Bone marrow (tissue), 2 donors: ENCODE data around the gene CACNB4.

ENCODE experiments used
- DNase-seq, 2 donors: peaks; one replicate each; lab custom pipeline; 2025; lab: John Stamatoyannopoulos, UW

CACNB4 gene

DNA sequence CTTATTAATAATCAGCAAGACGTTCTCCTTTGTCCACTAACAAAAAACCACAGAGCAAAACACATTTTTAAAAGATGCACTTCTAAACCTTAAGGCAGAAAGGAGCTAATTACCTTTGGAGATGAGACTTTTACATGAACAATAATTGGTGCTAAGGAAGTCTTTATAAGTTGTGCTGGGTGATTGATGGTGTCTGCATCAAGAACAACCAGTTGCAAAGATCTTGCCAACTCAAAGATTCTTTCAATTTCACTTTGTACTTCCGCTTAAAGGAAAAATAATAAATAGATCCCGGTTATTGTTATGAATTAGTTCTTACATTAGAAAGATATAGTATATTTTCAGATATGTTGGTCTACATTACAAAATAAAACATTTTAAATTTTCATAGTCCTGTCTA lies 243.7 kb downstream of the CACNB4 start:
- no peak for DNase-seq

DNA sequence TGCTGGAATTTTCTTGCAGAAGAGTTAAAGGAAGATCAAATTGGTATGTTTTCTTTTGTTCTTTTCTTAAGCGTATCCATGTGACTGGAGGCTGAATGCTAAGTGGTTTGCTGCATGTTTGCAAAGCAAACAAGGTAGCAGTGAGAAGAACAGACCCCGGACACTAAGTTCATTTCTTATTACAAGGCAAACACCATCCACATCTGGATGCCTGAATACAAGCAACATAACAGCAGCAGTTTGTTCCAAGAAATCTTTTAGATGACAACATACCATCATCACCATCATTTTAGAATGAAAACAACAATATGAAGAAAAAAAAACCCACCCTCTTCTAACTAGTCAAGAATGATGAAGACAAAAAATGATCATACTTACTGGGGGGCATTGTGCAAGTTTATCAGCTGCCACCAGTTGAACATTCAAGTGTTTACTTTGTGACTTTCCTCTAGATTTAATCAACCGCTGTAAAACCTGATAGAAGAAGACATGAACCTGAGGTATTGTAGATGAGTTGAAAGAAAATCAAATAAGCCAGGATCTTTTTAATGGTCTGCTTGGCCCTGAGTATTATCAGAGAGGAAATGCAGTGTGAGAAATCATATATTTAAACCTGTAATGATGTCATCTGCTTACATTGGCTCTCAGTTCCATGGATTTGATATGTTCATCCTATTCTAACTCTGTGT lies 245.6 kb downstream of the CACNB4 start:
- DNase-seq: no peak

DNA sequence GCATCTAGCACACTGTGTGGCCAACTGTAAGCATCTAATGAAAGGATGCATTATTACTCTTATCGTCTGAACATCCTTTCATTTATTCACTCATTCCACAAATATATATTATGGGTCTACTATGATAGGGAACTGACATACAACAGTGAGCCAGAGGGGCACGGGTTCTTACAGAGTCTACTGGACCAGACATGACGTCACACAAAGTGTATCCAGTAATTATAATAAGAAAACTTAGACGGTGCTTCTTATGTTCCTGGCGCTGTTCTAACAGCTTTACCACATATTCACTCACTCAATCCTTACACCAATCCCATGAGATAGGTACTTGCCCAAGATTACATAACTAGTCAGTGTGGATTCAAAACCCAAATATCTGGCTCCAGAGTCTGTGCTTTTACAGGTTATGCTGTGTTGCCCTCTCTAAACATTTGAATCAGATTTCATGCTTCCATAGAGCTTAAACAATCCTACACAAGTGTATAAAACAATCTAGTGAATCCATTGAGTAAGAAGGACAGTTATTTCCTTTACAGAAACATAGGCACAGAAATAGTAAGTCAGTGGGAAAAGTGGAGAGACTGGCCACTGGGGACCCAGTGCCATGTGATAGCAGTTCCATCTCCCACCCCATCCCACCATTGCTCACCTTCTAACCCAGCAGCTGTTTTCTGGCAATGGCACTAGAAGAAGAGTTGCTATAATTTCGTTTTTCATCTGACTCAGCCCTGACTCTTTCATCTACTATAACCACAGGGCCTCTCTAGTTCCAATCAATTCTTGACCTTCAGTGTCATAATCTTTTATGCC lies 246.4 kb downstream of the CACNB4 start:
- no peak for DNase-seq

DNA sequence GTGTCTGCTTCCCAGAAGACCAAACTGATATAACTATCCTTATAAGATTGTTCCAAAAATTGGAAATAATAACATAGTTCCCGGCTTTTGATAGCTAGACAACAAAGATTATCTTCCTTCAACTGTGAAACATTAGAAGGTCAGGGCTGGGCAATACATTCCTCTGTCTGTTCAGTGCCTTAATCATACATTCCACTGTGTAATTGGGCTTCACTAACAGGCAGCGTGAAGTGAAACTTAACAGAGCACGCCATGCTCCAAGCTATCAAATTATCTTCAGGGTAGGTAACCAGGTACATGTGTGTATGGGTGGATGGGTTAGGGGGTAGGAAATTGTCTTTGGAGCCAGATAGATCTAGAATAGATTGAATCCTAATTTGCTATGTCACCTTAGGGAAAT lies 247.1 kb downstream of the CACNB4 start:
- no peak for DNase-seq

DNA sequence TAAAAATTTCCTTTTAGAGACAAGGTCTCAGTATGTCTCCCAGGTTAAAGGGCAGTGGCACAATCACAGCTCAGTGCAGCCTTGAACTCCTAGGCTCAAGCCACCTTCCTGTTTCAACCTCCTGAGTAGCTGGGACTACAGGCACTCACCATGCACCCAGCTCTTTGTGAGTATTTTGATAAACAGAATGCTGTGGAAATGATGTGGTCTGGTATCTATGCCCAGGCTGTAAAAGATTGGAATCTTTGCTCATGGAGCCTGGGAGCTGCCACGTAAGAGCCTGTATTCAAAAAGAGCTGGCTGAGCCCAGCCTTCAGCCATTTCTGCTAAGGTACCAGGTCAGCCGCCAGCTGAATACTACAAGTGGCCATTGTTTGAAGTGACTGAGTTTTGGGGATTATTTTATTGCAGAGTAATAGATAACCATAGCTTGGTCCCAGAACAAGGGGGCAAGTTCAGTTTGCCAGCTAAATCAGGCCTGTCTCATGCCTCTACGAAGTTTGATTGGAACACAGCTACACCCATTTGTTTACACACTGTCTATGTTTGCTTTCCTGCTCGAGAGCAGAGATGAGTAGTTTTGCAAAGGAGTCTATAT lies 249.3 kb downstream of the CACNB4 start:
- DNase-seq: no peak

DNA sequence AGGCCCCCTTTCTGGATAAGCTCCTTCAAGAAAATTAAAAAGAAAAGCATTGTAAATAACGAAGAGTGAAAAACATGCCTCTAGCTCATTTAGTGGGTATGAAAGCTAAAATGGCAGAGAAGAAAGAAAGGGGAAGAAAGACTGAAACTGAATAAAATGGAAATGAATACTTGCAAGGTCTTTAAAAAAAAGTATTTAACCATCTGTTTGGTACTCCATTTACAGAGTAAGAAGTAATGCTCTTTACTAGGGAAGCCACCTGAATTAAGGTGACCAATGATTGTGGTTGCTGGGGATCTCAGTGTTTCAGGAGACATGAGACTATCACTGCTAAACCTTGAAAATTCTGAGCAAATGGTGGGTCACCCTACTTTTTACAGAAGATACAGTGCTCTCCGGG lies 253.0 kb downstream of the CACNB4 start:
- DNase-seq: no peak

DNA sequence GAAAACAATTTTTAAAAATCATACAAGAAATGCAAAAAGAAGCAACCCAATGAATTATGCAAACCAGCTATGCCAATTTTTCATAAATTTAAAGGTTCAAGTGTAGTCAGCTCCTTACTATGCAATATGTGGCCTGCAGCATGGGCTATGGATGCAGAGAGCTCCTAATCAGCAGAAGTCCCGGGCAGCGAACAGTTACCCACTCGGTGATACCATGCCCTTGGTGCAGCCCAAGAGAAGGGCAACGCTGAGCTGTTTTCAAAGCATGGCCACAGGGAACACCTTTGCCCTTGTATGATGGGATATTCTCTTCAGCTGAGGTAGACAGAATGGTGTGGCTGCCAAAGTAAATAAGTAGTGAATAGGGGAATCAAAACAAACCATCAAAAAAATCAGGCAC lies 253.4 kb downstream of the CACNB4 start:
- no peak for DNase-seq

DNA sequence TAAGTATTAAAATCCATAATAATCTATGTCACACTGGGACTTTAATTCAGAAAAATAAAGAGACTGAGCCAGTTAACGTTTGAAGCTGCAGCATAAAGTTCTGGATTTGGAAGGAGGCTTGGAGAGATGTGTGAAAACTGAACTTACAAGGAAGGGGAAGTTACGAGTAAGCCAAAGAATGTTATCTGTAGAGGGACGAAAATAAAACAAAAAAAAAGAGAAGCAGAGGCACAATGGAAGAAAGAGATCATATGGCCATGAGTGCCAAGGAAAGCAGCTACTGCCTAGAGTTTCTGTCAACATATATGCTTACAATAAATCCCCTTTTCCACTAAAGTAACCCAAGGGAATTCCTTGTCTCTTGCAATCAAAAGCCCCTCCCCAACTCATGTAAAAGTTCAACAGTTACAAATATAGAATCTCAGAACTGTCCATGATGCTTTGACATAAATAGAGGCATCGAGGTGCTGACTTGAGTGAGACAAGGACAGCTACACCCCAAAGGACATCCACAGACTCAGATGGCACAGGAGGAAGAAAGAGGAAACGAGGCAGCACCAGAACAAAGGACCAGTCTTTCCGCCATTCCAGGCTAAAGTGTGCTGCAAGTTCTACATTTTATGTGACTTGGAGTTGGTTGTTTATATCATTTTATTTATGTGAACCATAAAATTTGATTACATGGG lies 254.5 kb downstream of the CACNB4 start:
- no peak for DNase-seq

DNA sequence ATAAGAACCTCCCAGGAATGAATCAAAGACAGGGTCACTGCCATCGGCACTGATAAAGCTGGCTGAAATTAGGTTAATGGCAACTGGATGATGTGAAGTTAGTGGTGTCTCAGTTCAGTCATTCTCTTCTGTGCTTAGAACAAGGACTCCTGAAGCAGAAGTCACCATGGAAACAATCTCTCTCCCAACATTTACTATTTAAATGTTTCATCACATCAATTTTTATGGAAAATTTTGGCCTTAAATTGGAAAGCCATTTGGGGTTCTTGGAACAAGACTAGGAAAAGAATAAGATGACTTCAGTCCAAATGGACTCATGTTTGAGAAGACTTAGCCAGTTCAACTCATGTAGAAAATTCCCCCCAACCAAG lies 255.2 kb downstream of the CACNB4 start:
- DNase-seq: no peak

DNA sequence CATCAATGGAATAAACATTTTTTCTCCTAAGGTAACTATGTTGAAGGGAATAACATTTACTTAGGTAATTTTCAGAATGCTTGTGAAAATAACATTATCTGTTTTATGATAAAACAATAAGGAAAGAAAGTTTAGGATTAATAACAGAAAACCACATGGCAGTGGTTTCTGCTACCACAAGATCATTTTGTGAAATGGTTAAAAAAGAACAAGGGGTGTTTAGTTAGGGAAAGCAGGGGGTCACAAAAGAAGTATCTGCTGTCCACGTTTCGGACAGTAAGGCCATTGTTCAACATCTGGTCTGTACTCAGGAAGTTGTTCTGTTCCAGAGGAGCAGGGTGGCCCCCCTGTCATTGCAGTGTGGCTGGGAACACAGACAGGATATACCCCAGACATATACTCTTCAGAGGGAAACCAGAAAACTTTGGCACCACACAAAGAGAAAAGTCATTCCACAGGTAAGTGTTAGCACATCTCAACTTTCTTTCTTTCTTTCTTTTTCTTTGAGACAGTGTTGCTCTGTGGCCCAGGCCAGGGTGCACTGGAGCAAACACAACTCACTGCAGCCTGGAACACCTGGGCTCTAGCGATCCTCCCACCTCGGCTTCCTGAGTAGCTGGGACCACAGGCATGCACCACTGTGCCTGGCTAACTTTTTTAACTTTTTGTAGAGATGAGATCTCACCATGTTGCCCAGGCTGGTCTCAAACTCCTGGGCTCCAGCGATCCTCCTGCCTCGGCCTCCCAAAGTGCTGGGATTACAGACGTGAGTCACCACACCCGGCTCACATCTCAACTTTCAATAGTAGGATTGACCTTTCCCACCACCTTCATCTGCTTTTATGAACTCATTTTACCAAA lies 255.8 kb downstream of the CACNB4 start:
- DNase-seq: no peak

DNA sequence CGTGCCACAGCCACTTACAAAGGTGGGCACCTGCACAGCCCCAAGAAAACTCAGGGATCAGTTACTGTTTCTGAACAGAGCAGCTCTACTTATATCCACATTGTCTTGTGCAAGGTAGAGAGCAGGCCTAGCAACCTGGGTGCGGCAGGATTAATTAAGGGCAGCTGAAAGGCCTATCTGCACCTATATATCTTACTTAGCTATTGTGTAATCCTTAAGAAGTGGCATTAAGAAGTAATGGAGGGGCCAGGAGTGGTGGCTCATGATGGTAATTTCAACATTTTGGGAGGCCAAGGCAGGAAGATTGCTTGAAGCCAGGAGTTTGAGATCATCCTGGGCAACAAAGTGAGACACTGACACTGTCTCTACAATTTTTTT lies 257.8 kb downstream of the CACNB4 start:
- no peak for DNase-seq

DNA sequence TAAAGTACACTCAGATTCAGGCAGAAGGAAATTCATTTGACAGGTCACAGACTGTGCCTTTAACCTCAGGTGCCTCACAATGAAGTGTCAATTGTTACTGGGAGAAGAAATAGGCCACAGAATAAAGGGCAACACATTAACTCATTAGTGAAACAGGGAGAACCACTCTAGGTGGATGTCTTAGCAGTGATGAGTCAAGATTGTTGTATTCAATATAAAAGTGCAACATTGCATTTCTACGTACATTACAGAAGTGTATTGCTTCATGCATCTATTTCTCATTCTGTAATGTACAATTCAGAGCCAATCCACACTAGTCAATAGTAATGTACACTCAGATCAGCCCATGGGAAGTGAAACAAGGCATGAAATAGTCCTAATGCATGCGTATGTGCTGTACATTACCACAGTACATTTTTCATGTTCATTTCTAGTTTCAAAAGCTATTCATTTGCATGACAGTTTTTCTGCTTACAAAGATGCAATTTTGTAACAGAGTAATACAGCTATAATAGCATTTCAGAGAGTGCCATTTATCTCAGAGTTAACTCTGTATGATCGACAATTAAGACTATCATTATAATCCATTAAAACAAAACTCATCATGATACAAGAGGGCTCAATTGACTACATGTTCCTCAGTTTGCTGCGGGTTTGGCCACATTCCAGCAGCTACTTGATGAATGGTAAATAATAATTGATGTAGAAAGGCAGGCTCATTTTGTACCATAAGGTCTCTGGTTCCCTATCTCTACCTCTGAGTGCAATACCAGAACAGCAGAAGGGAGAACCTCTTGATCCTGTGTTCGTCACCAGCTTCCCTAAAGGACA lies 258.4 kb downstream of the CACNB4 start:
- no peak for DNase-seq

DNA sequence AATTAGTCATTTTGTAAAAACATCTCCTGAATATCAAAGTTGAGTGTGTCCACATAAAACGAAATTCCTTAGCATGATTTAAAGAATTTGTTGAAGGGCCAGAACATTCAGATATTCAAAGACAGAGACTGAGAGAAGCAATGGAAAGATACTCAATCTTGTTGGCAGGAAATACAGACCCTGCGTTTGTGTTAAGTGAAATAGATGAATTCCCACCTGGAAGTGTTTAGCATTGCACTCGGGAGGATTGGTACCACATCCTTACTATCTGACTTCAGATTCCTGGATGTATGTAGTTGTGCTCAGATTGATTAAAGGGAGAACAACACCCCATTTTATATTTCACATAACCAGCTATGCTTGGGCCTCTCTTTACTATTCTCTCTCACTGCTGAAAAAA lies 260.9 kb downstream of the CACNB4 start:
- no peak for DNase-seq

DNA sequence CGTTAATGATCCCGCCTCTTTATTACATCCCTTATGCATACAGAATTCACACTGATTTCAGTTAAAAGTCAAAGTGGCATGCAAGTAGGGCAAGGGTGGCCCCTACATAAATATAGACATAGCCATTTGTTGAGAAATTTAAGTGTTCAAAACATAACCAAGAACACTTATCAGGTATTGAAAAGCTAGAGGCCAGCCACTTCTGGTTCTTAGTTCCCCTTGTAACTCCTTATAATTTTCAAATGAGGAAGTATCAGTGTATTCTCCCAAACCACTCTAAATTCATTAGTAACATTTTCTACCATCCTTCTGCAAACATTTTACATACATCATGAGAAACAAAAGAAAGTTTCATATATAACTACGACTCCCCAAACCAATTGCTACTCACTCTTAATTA lies 264.9 kb downstream of the CACNB4 start:
- DNase-seq: peak in 1 of 2 donors; percentile 39

DNA sequence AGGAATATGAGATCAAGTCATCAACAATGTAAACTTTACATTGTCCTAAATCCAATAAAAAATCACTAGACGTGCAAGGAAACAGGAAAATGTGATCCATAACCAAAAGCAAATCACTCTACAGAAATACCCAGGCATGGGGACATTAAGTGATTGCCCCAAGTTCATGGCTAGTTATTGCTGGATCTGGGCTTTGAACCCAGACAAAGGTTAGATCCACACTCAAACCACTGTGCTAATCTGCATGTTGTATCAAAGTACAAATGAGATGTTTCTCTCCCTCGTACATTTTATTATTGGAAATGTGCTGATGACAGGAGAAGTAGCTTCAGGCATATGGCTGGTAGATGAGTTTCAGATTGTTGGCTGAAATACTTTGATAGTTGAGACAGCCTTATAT lies 267.9 kb downstream of the CACNB4 start:
- DNase-seq: no peak

DNA sequence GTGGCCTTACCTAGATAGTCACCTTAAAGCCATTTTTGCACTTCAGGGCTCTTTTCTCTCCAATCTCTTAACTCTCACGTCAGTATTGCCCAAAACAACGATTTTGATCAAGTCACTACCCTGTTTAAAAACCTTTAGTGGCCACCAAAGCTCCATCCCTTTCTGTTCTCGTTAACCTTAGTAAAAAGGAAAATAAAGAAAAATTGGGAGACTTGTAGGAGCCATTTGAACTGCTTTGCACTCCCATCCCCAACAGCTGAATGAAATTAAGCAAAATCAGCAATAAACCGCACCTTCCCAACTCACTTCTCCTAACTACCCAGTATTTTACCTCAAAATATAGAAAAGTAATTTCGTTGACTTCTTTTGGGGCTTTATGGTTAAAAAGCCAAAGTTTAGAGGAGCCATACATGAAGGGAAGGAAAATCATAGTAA lies 269.9 kb downstream of the CACNB4 start:
- DNase-seq: no peak

DNA sequence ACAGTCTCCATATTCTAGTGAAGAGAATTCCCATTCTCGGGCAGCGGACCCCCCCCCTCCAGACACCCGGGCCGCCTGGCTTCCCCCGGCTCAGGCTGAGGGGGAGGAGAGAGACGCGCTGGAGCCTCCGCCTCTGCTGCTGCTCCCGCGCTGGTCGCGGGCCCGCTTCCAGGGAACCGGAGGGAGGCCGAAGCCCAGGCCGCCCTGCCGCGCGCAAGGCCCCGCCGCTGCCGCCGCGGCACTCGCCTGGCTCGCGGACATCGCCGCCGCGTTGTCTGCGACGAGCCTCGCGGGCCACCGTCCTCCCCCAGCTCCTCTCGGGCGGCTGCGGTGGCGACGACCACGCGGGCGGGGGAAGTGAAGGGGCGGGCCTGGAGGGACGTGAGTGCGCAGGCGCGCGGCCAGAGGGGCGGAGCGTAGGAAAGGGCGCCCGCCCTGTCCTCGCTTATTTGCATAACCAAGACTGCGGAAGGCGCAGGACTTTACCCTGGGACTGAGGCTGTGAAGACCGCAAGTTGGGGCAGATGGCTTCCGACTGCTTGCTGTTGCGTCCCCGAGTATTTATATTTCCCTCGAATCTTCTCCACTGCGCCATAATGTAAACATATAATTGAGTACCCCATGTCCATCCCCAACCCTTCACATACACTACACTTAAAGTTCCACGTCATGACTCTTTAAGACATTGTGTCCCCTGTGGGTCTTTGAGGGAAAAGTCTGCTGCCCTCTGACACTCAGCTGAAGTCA lies 270.5 kb downstream of the CACNB4 start, which contains the start of gene ARL5A:
ARL5A (minus strand) TSS at position 279 of the 747 bp plus-strand sequence; CDS start at position 34, 245 bp downstream.
- DNase-seq: peak; percentile 83 to 96

DNA sequence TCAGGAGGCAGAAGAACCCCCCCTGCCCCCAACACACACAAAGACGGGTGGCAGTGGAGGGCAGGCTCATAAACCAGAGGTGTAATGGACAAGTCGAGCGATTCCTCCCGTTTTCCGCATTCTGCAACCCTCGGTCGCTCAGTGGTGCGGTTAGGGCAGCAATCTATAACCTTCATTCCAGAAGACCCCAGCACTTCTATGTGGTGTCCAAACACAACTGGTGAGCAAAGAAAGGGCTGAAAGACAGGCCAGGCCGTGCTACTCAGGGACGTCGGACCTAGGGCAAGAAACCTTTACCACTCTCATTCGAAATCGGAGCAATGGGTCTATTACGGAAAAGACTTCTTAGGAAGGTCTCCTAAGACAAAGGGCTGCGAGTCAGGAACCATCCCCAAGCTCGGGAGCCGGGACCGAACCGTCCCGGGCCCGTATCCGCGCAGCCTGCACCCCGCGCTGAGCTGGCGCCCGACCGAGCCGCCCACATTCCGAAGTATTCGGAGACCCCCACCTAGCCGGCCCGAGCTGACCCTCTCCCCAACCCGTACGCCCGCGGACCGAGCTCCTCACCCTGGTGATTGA lies 271.2 kb downstream of the CACNB4 start:
- no peak for DNase-seq

DNA sequence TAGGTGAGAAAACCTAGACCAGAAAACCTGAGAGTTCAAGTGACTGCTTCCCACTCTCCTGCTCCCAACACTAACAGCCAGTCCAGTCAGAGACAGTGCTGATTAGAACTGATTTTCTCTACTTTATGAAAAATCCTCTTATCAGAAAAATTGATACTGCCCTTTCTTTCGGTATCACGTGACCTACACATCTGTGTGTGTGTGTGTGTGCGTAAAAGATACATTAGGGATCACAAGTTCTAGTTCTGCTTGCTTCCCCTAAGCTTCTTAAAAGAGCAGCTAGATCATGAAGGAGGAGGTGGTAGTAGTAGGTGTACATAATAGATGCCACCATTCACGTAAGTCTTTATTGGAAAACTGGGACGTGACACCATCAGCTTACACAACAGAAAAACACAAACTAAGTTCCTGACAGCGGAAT lies 272.1 kb downstream of the CACNB4 start:
- DNase-seq: no peak

DNA sequence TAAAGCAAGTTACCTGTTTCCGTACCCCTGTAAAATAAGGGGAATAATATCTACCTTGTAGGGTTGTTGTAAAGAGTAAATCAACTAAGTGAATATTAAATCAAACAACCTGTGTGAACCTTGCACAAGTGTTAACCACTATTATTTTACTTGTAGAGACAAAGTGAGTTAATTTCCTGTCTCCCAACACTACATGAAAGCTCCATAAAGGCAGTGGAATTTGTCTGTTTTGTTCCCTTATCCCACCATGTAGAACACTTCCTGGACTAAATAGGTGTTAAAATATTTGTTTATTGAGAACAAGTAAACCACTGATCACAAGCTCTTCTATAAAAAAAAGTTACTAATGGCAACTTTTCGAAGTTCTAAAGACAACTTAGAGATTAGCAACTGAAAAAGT lies 274.0 kb downstream of the CACNB4 start:
- DNase-seq: no peak
